Panc1 (cell line): Measurements from ENCODE around the gene SHC4. TPM values are rescaled to one million over a fixed set of nuclear protein-coding genes. Genes with fewer than 3 reads are reported as not detected.

Experiments used
- ATAC-seq: fragments of 200-7000 bp; cut with Tn5 transposase; 2 replicates; pipeline ENCODE4 v1.9.1; 2020; ENCODE audit warnings: mild to moderate bottlenecking, moderate library complexity
- BruUV-seq: library from RNA; stranded (reverse); fragments of 400-500 nt; replicated peaks from 2 replicates; lab custom pipeline; 2021; lab: Mats Ljungman, UMichigan
- CTCF ChIA-PET: fragments of 300-600 bp; sonication (Branson Sonifier 250); formaldehyde crosslinking; loops from one replicate; lab custom pipeline; 2022; ENCODE audit warnings: antibody characterized with exemption; lab: Charles Lee
- POLR2A ChIA-PET: fragments of 300-600 bp; sonication (Branson Sonifier 250); formaldehyde crosslinking; loops from one replicate; lab custom pipeline; 2022; ENCODE audit warnings: antibody characterized with exemption; lab: Charles Lee
- DNase-seq: peaks from one replicate; pipeline ENCODE4 v3.0.0-alpha.2; 2010; ENCODE audit warnings: low read depth, low spot score
- H3K27ac ChIP-seq: 2 replicates; pipeline ENCODE4 v1.5.1; 2011; ENCODE audit warnings: mild to moderate bottlenecking, low read length, inconsistent platforms
- H3K27me3 ChIP-seq: fragments of 200-500 bp; sonication (Bioruptor generic); 2 replicates; pipeline ENCODE4 v1.6.0; 2014; ENCODE audit warnings: low read length, inconsistent platforms; ENCODE audit not compliant: control insufficient read depth, insufficient read depth
- H3K36me3 ChIP-seq: fragments of 200-500 bp; sonication (Bioruptor generic); 2 replicates; pipeline ENCODE4 v1.5.1; 2014; ENCODE audit warnings: inconsistent platforms, mild to moderate bottlenecking, low read length, moderate library complexity; ENCODE audit not compliant: control insufficient read depth, insufficient read depth
- H3K4me1 ChIP-seq: 2 replicates; pipeline ENCODE4 v1.5.1; 2011; ENCODE audit warnings: inconsistent platforms, mild to moderate bottlenecking, low read length, moderate library complexity; ENCODE audit not compliant: control insufficient read depth, insufficient read depth
- H3K4me3 ChIP-seq, 2 experiments: 2 replicates each; pipeline ENCODE4 v1.5.1; 2011 to 2012; ENCODE audit warnings: low read depth in 2 of 2, low read length in 2 of 2, mild to moderate bottlenecking in 2 of 2, inconsistent platforms in 1 of 2, moderate library complexity in 1 of 2
- H3K9me3 ChIP-seq: fragments of 200-500 bp; sonication (Bioruptor generic); 2 replicates; pipeline ENCODE4 v1.5.1; 2014; ENCODE audit warnings: low read depth, mild to moderate bottlenecking, inconsistent platforms, low read length, moderate library complexity; ENCODE audit not compliant: control insufficient read depth, insufficient read depth
- CTCF ChIP-seq: fragments of 450-650 bp; IDR thresholded peaks from 2 replicates; pipeline ENCODE4 v1.5.1; 2017; ENCODE audit warnings: mild to moderate bottlenecking
- POLR2AphosphoS5 ChIP-seq: IDR thresholded peaks from 2 replicates; pipeline ENCODE4 v1.6.1; 2012; ENCODE audit warnings: mild to moderate bottlenecking, low read depth, low read length, moderate library complexity
- REST ChIP-seq, 2 experiments: IDR thresholded peaks; 2 replicates each; pipeline ENCODE4 v1.6.1; 2011 to 2012; ENCODE audit warnings: low read depth in 2 of 2, control low read depth in 1 of 2, low read length in 1 of 2, mild to moderate bottlenecking in 1 of 2, moderate library complexity in 1 of 2; ENCODE audit not compliant: insufficient read depth in 1 of 2
- SIN3A ChIP-seq: IDR thresholded peaks from 2 replicates; pipeline ENCODE4 v1.6.1; 2012; ENCODE audit warnings: low read depth, mild to moderate bottlenecking, low read length, moderate library complexity, borderline replicate concordance; ENCODE audit not compliant: insufficient read depth
- TCF7L2 ChIP-seq: IDR thresholded peaks from 2 replicates; pipeline ENCODE4 v1.6.1; 2011; ENCODE audit warnings: mild to moderate bottlenecking, low read depth, low read length, inconsistent platforms
- in situ Hi-C: cut with HindIII; loops from 2 replicates; pipeline ENCODE4 v1.10.0; 2016; ENCODE audit warnings: low sequenced_read_pairs, low pct_unique_long_range_greater_than_20kb
- intact Hi-C: fragments of 100-400 bp; cut with micrococcal nuclease; formaldehyde crosslinking; loops from one replicate; pipeline ENCODE4 v1.10.0; 2022; ENCODE audit not compliant: unreplicated experiment
- total RNA-seq: library from RNA; stranded (reverse); gene quantifications from one replicate; pipeline ENCODE4 v1.2.1, GENCODE V29; 2021; ENCODE audit not compliant: unreplicated experiment

SHC4 gene
- total RNA-seq, 1 experiment from 2014 or later = 0.10 TPM

GRCh38 chr15:48986240-48986639, 22.5 kb upstream of the SHC4 start:
- Histone ChIP-seq H3K27ac (no peak overlapping the region), H3K4me1 (no peaks in the 10 kb centered on the region), H3K9me3 (no peaks in the 10 kb centered on the region), H3K36me3 (no peaks in the 10 kb centered on the region; the same call in 1 of the 2 replicates), H3K4me3 (no peak overlapping the region), H3K27me3 (no peaks in the 10 kb centered on the region)
- ATAC-seq (no peak), DNase-seq (no peak)
- POLR2A ChIA-PET = no interaction called here
- intact Hi-C loops = no loop called here
- BruUV-seq = no TSS peak
- in situ Hi-C loops = no loop called here
- TF ChIP-seq TCF7L2 (no peak), POLR2AphosphoS5 (no peak), REST (IDR thresholded peaks at IDR 0.05; ENCODE audit: insufficient read depth in 1 of 2, low read depth in 2 of 2, low read length in 1 of 2) (no peak), CTCF (no peak), SIN3A (no peak)
- CTCF ChIA-PET = no interaction called here

GRCh38 chr15:48985516-48985915, 21.8 kb upstream of the SHC4 start:
- Histone ChIP-seq H3K9me3 (no peaks in the 10 kb centered on the region), H3K36me3 (no peaks in the 10 kb centered on the region; the same call in 1 of the 2 replicates), H3K27me3 (no peaks in the 10 kb centered on the region), H3K4me1 (no peaks in the 10 kb centered on the region), H3K27ac (no peak overlapping the region), H3K4me3 (no peak overlapping the region)
- DNase-seq (no peak), ATAC-seq (no peak)
- no TSS peak for BruUV-seq
- ChIA-PET POLR2A (no interaction called here), CTCF (no interaction called here)
- in situ Hi-C loops = no loop called here
- intact Hi-C loops = no loop called here
- TF ChIP-seq CTCF (no peak), REST (IDR thresholded peaks at IDR 0.05; ENCODE audit: insufficient read depth in 1 of 2, low read depth in 2 of 2, low read length in 1 of 2) (no peak), SIN3A (no peak), TCF7L2 (no peak), POLR2AphosphoS5 (no peak)
